Ascending aorta (tissue), 2 donors: Measurements from ENCODE around the gene PEX5L. TPM values are rescaled to one million over a fixed set of nuclear protein-coding genes. Genes with fewer than 3 reads are reported as not detected.

ENCODE experiments used
- DNase-seq, 2 donors: peaks; one replicate each; pipeline ENCODE4 v3.0.0-alpha.2; 2019; ENCODE audit warnings: low spot score in 2 of 2
- H3K27ac ChIP-seq, 2 donors: fragments of 200-600 bp; sonication (generic); one replicate each; pipeline ENCODE4 v1.5.1; 2016 to 2017; ENCODE audit warnings: mild to moderate bottlenecking in 1 of 2
- H3K27me3 ChIP-seq: fragments of 200-600 bp; sonication (generic); one replicate; pipeline ENCODE4 v1.5.1; 2017
- H3K36me3 ChIP-seq, 2 donors: fragments of 200-600 bp; sonication (generic); one replicate each; pipeline ENCODE4 v1.5.1; 2016
- H3K4me1 ChIP-seq, 2 donors: fragments of 200-600 bp; sonication (generic); one replicate each; pipeline ENCODE4 v1.5.1; 2016 to 2017; ENCODE audit warnings: mild to moderate bottlenecking in 1 of 2
- H3K4me3 ChIP-seq, 2 donors: fragments of 200-600 bp; sonication (generic); one replicate each; pipeline ENCODE4 v1.5.1; 2016 to 2017; ENCODE audit warnings: mild to moderate bottlenecking in 1 of 2
- H3K9me3 ChIP-seq, 2 donors: fragments of 200-600 bp; sonication (generic); one replicate each; pipeline ENCODE4 v1.5.1; 2016
- CTCF ChIP-seq, 3 experiments: fragments of 200-600 bp in 2 of 3; fragments of 450-650 bp in 1 of 3; sonication (generic) in 2 of 3; IDR thresholded peaks; one replicate each; pipeline ENCODE4 v1.5.1; 2016 to 2019; ENCODE audit warnings: antibody characterized with exemption in 3 of 3, mild to moderate bottlenecking in 1 of 3, moderate library complexity in 1 of 3
- intact Hi-C: fragments of 100-400 bp; cut with DNase I; formaldehyde crosslinking; loops from one replicate; pipeline ENCODE4 v1.15.1; 2023
- total RNA-seq: library from RNA; depleted of rRNA; stranded (reverse); fragments of >200 nt; gene quantifications from one replicate; pipeline ENCODE4 v1.1.0, GENCODE V29; 2016

The PEX5L gene
- total RNA-seq, 1 donor from 2014 or later: 0.11 TPM

DNA sequence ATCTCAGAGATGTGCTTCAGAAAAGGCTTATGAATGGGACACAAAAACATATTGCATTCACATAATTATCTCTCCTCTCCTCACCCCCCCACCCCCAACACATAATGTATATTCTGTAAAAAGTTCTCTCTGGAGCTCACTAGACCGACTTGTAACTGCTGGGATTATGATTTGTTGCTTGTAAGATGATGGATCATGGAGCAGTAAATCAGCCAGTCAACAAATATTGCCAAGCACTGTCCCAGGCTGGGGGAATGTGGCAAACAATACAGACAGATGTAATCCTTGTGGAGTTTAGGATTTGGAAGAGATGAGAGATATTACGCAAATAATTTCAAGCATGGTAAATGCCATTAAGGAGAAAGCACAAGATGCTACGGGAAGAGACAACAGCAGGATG, 114.8 kb downstream of the PEX5L start:
- intact Hi-C loops: no loop called here
- Histone ChIP-seq H3K27ac (no peak overlapping the region), H3K4me3 (no peak overlapping the region), H3K36me3 (no peaks in the 10 kb centered on the region), H3K9me3 (no peaks in the 10 kb centered on the region), H3K27me3 (no peaks in the 10 kb centered on the region), H3K4me1 (no peaks in the 10 kb centered on the region)
- no peak for DNase-seq
- no peak for TF ChIP-seq CTCF (IDR thresholded peaks at IDR 0.05)

DNA sequence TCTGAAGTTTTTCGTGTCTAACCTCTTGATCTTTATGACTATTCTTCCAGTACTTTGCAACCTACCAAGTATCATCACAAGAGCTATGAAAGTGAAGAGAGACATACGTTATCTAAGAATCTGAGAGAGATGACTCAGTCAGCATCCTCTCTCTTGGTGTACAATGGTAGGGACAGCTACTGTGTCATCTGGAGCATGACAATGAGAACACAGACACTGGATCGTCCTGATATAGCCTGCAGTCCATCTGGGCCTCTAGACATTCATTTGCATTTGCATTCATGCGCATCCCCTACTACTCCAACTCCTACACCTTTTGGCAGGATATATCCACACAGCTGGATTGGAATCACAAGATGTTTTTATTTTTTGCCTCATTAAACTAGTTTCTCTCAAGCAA, 115.2 kb downstream of the PEX5L start:
- Histone ChIP-seq H3K4me3 (no peak overlapping the region), H3K4me1 (no peaks in the 10 kb centered on the region), H3K36me3 (no peaks in the 10 kb centered on the region), H3K27me3 (no peaks in the 10 kb centered on the region), H3K9me3 (no peaks in the 10 kb centered on the region), H3K27ac (no peak overlapping the region)
- intact Hi-C loops: no loop called here
- DNase-seq: no peak
- TF ChIP-seq CTCF (IDR thresholded peaks at IDR 0.05): no peak

- H3K4me1 ChIP-seq: no peaks in the 10 kb centered on the region
- no peak overlapping the region for H3K27ac ChIP-seq
- H3K9me3 ChIP-seq: no peaks in the 10 kb centered on the region
- H3K27me3 ChIP-seq: no peaks in the 10 kb centered on the region
- H3K4me3 ChIP-seq: no peak overlapping the region
- intact Hi-C loops: no loop called here
- no peaks in the 10 kb centered on the region for H3K36me3 ChIP-seq
- no peak for DNase-seq
- no peak for TF ChIP-seq CTCF (IDR thresholded peaks at IDR 0.05)
These were observed 128.8 kb downstream of the PEX5L start for GRCh38 chr3:179907784-179908482.

- no peak for TF ChIP-seq CTCF (IDR thresholded peaks at IDR 0.05)
- no peaks in the 10 kb centered on the region for H3K27me3 ChIP-seq
These were observed 134.7 kb downstream of the PEX5L start for GRCh38 chr3:179902061-179902460.

DNA sequence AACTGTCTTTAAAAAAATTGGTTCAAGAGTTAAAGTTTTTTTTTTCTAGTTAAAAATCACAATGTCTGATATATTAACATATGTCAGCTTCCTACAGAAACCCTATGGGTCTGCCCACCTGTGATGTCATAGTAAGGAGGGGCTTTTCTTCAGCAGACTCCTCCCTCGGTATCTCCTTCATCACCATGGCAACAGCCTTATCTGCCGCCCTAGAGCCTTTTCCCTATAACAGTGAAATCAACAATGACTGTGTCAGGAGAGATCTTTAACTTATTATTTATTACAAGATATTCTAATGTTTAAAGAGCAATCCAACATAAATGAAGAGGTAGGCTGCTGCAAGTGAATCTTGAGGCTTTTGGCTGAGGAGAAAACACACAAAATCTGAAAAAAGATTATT, 138.7 kb downstream of the PEX5L start:
- Histone ChIP-seq H3K4me1 (no peaks in the 10 kb centered on the region), H3K27me3 (no peaks in the 10 kb centered on the region), H3K9me3 (no peaks in the 10 kb centered on the region), H3K27ac (no peak overlapping the region), H3K4me3 (no peak overlapping the region), H3K36me3 (no peaks in the 10 kb centered on the region)
- intact Hi-C loops: no loop called here
- TF ChIP-seq CTCF (IDR thresholded peaks at IDR 0.05): no peak
- no peak for DNase-seq

More at GRCh38 chr3:179902061-179902460, 134.7 kb downstream of the PEX5L start:
- intact Hi-C loops: no loop called here
- Histone ChIP-seq H3K36me3 (no peaks in the 10 kb centered on the region), H3K4me1 (no peaks in the 10 kb centered on the region), H3K9me3 (no peaks in the 10 kb centered on the region), H3K4me3 (no peak overlapping the region), H3K27ac (no peak overlapping the region)
- DNase-seq: no peak

- DNase-seq: no peak
- H3K27me3 ChIP-seq: no peaks in the 10 kb centered on the region
- no peak overlapping the region for H3K27ac ChIP-seq
- no peaks in the 10 kb centered on the region for H3K36me3 ChIP-seq
- intact Hi-C loops: no loop called here
- no peak for TF ChIP-seq CTCF (IDR thresholded peaks at IDR 0.05)
- no peak overlapping the region for H3K4me3 ChIP-seq
- H3K4me1 ChIP-seq: no peaks in the 10 kb centered on the region
- H3K9me3 ChIP-seq: no peaks in the 10 kb centered on the region
These were observed 139.5 kb downstream of the PEX5L start for GRCh38 chr3:179897231-179897630.
